Upper lobe of left lung (tissue), 6 donors: ENCODE data around the gene PSMB7. TPM values are rescaled to one million over a fixed set of nuclear protein-coding genes. Genes with fewer than 3 reads are reported as not detected.
A peak's percentile ranks its signal among the peaks of the same experiment; 100 is the strongest.

ENCODE experiments used
- ATAC-seq, 2 donors: fragments of 200-7000 bp; cut with Tn5 transposase; one replicate each; pipeline ENCODE4 v1.9.1; 2022; ENCODE audit warnings: mild to moderate bottlenecking in 2 of 2, moderate library complexity in 2 of 2; ENCODE audit not compliant: low FRiP score in 2 of 2
- DNase-seq, 2 donors: peaks; one replicate each; pipeline ENCODE4 v3.0.0-alpha.2; 2019 to 2020
- H3K27ac ChIP-seq, 4 donors: fragments of 200-600 bp; sonication (generic); one replicate each; pipeline ENCODE4 v1.5.1; 2016 to 2019
- H3K27me3 ChIP-seq, 4 donors: fragments of 200-600 bp; sonication (generic); one replicate each; pipeline ENCODE4 v1.5.1; 2017 to 2019
- H3K36me3 ChIP-seq, 4 donors: fragments of 200-600 bp; sonication (generic); one replicate each; pipeline ENCODE4 v1.5.1; 2016 to 2019
- H3K4me1 ChIP-seq, 4 donors: fragments of 200-600 bp; sonication (generic); one replicate each; pipeline ENCODE4 v1.5.1; 2018 to 2019
- H3K4me3 ChIP-seq, 4 donors: fragments of 200-600 bp; sonication (generic); one replicate each; pipeline ENCODE4 v1.5.1; 2017 to 2019; ENCODE audit warnings: mild to moderate bottlenecking in 2 of 4, moderate library complexity in 1 of 4
- H3K9me3 ChIP-seq, 4 donors: fragments of 200-600 bp; sonication (generic); one replicate each; pipeline ENCODE4 v1.5.1; 2018 to 2019
- EP300 ChIP-seq, 4 donors: sonication (generic); formaldehyde crosslinking; IDR thresholded peaks; one replicate each; pipeline ENCODE4 v1.5.1; 2017; ENCODE audit warnings: antibody characterized with exemption in 4 of 4, control low read depth in 2 of 4
- POLR2A ChIP-seq, 4 donors: fragments of 450-650 bp; IDR thresholded peaks; one replicate each; pipeline ENCODE4 v1.5.1; 2016 to 2017; ENCODE audit warnings: antibody characterized with exemption in 4 of 4, mild to moderate bottlenecking in 2 of 4
- POLR2AphosphoS5 ChIP-seq, 2 donors: sonication (generic); formaldehyde crosslinking; IDR thresholded peaks; one replicate each; pipeline ENCODE4 v1.5.1; 2017; ENCODE audit warnings: antibody characterized with exemption in 2 of 2
- WGBS, 2 donors: methylation state at CpG; one replicate each; pipeline ENCODE4 v1.1.5; 2017 to 2018; 5-methylcytosine and 5-hydroxymethylcytosine counted together
- total RNA-seq, 6 donors: library from RNA; depleted of rRNA in 4 of 6; stranded (reverse); fragments of >200 nt in 4 of 6; gene quantifications; one replicate each; pipeline versions ENCODE4 v1.1.0 to v1.2.1, GENCODE V29; 2016 to 2021
- TF ChIP-seq, protein P1 (sequence below), 6 experiments: fragments of 450-650 bp in 4 of 6; fragments of 200-600 bp in 2 of 6; sonication (generic) in 2 of 6; IDR thresholded peaks; one replicate each; pipeline ENCODE4 v1.5.1; 2016 to 2019; ENCODE audit warnings: antibody characterized with exemption in 6 of 6
- donor health status: DM: no; HTN: no; CAD: no; lungs with moderate emphysema.
- donor health status: DM: no; HTN: yes; CAD: no; lungs with severe emphysema.

PSMB7 gene
- total RNA-seq, 6 donors from 2014 or later: 17.8 to 112 (median 87.1) TPM

- no peak for TF ChIP-seq EP300 (IDR thresholded peaks at IDR 0.05)
- no peak for TF ChIP-seq POLR2AphosphoS5 (IDR thresholded peaks at IDR 0.05)
- TF ChIP-seq, protein P1, sequence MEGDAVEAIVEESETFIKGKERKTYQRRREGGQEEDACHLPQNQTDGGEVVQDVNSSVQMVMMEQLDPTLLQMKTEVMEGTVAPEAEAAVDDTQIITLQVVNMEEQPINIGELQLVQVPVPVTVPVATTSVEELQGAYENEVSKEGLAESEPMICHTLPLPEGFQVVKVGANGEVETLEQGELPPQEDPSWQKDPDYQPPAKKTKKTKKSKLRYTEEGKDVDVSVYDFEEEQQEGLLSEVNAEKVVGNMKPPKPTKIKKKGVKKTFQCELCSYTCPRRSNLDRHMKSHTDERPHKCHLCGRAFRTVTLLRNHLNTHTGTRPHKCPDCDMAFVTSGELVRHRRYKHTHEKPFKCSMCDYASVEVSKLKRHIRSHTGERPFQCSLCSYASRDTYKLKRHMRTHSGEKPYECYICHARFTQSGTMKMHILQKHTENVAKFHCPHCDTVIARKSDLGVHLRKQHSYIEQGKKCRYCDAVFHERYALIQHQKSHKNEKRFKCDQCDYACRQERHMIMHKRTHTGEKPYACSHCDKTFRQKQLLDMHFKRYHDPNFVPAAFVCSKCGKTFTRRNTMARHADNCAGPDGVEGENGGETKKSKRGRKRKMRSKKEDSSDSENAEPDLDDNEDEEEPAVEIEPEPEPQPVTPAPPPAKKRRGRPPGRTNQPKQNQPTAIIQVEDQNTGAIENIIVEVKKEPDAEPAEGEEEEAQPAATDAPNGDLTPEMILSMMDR (IDR thresholded peaks at IDR 0.05): no peak
- no peak for TF ChIP-seq POLR2A (IDR thresholded peaks at IDR 0.05)
- Histone ChIP-seq H3K27ac (no peak overlapping the region), H3K9me3 (no peaks in the 10 kb centered on the region), H3K27me3 (peaks cover 0 to 32% (median 22%) of the 10 kb centered on the region in 4 donors), H3K36me3 (no peaks in the 10 kb centered on the region), H3K4me1 (peaks cover 0 to 20% (median 9%) of the 10 kb centered on the region in 4 donors), H3K4me3 (no peak overlapping the region)
- ATAC-seq (no peak), DNase-seq (no peak)
- WGBS, 2 donors: 88% methylated on average over 9 of the region's 9 CpGs; no CpG with 5 or more reads in 1 of the 2 donors
Observed at GRCh38 chr9:124454296-124454695, 39.1 kb upstream of the PSMB7 start.

- Histone ChIP-seq H3K4me1 (peaks cover 0 to 20% (median 9%) of the 10 kb centered on the region in 4 donors), H3K36me3 (no peaks in the 10 kb centered on the region), H3K27ac (no peak overlapping the region), H3K4me3 (peak overlapping the region in 3 of 4 donors; percentile 18 to 31 (median 29)), H3K27me3 (peaks cover 0 to 32% (median 22%) of the 10 kb centered on the region in 4 donors), H3K9me3 (no peaks in the 10 kb centered on the region)
- TF ChIP-seq POLR2AphosphoS5 (IDR thresholded peaks at IDR 0.05) (no peak), EP300 (IDR thresholded peaks at IDR 0.05) (no peak), POLR2A (IDR thresholded peaks at IDR 0.05) (no peak)
- TF ChIP-seq, protein P1 (IDR thresholded peaks at IDR 0.05): no peak
- 13 to 32% methylated on average over 12 to 24 of the region's 35 CpGs for WGBS, 2 donors
- ATAC-seq: no peak
- DNase-seq: no peak
Observed at GRCh38 chr9:124453586-124454191, 38.4 kb upstream of the PSMB7 start.

- H3K4me3 ChIP-seq: peak overlapping the region in 3 of 4 donors; percentile 18 to 31 (median 29)
Observed at GRCh38 chr9:124452841-124453585, 37.8 kb upstream of the PSMB7 start.

GRCh38 chr9:124452326-124452725, 37.1 kb upstream of the PSMB7 start:
- H3K4me1 ChIP-seq: peaks cover 0 to 20% (median 9%) of the 10 kb centered on the region in 4 donors
- H3K4me3 ChIP-seq: no peak overlapping the region
- no peak overlapping the region for H3K27ac ChIP-seq
- TF ChIP-seq, protein P1 (IDR thresholded peaks at IDR 0.05): no peak
- no peak for TF ChIP-seq POLR2AphosphoS5 (IDR thresholded peaks at IDR 0.05)
- TF ChIP-seq EP300 (IDR thresholded peaks at IDR 0.05): no peak
- no peak for TF ChIP-seq POLR2A (IDR thresholded peaks at IDR 0.05)
- WGBS, 2 donors: 85 to 86% methylated on average over 10 to 14 of the region's 19 CpGs
- peaks cover 0 to 32% (median 22%) of the 10 kb centered on the region in 4 donors for H3K27me3 ChIP-seq
- H3K36me3 ChIP-seq: no peaks in the 10 kb centered on the region
- DNase-seq (peak in 1 of 2 donors; percentile 55), ATAC-seq (no peak)
- H3K9me3 ChIP-seq: no peaks in the 10 kb centered on the region

More at GRCh38 chr9:124452841-124453585, 37.8 kb upstream of the PSMB7 start:
- ATAC-seq (no peak), DNase-seq (peak in 1 of 2 donors; percentile 79)
- 50 to 68% methylated on average over 20 to 45 of the region's 85 CpGs for WGBS, 2 donors
- Histone ChIP-seq H3K9me3 (no peaks in the 10 kb centered on the region), H3K36me3 (no peaks in the 10 kb centered on the region), H3K27ac (no peak overlapping the region), H3K4me1 (peaks cover 0 to 20% (median 9%) of the 10 kb centered on the region in 4 donors), H3K27me3 (peaks cover 0 to 32% (median 22%) of the 10 kb centered on the region in 4 donors)
- TF ChIP-seq EP300 (IDR thresholded peaks at IDR 0.05) (no peak), POLR2A (IDR thresholded peaks at IDR 0.05) (no peak), POLR2AphosphoS5 (IDR thresholded peaks at IDR 0.05) (no peak)
- TF ChIP-seq, protein P1 (IDR thresholded peaks at IDR 0.05): no peak
